Sigmoid colon (tissue), 7 donors: ENCODE results near the gene FANCC. TPM values are rescaled to one million over a fixed set of nuclear protein-coding genes. Genes with fewer than 3 reads are reported as not detected.
A peak's percentile ranks its signal among the peaks of the same experiment; 100 is the strongest.

ENCODE experiments used
- DNase-seq: peaks from one replicate; pipeline ENCODE4 v3.0.0-alpha.2; 2019
- H3K27ac ChIP-seq, 4 donors: fragments of 200-600 bp; sonication (generic); one replicate each; pipeline ENCODE4 v1.5.1; 2016 to 2019; ENCODE audit warnings: mild to moderate bottlenecking in 1 of 4
- H3K27me3 ChIP-seq, 3 donors: fragments of 200-600 bp; sonication (generic); one replicate each; pipeline ENCODE4 v1.5.1; 2019; ENCODE audit warnings: mild to moderate bottlenecking in 1 of 3
- H3K36me3 ChIP-seq, 4 donors: fragments of 200-600 bp; sonication (generic); one replicate each; pipeline ENCODE4 v1.5.1; 2016 to 2019
- H3K4me1 ChIP-seq, 4 donors: fragments of 200-600 bp; sonication (generic); one replicate each; pipeline ENCODE4 v1.5.1; 2017 to 2019
- H3K4me3 ChIP-seq, 4 donors: fragments of 200-600 bp; sonication (generic); one replicate each; pipeline ENCODE4 v1.5.1; 2017 to 2019; ENCODE audit warnings: mild to moderate bottlenecking in 2 of 4, moderate library complexity in 1 of 4
- H3K9me3 ChIP-seq, 4 donors: fragments of 200-600 bp in 3 of 4; sonication (generic) in 3 of 4; one replicate each; pipeline versions ENCODE4 v1.5.1 to v1.6.1; 2013 to 2019
- EP300 ChIP-seq, 4 donors: sonication (generic); formaldehyde crosslinking; IDR thresholded peaks; one replicate each; pipeline ENCODE4 v1.6.1; 2017; ENCODE audit warnings: antibody characterized with exemption in 4 of 4
- POLR2A ChIP-seq, 2 donors: fragments of 450-650 bp; IDR thresholded peaks; one replicate each; pipeline ENCODE4 v1.6.1; 2016; ENCODE audit warnings: antibody characterized with exemption in 2 of 2, mild to moderate bottlenecking in 2 of 2, moderate library complexity in 2 of 2
- POLR2AphosphoS5 ChIP-seq, 4 donors: sonication (generic); formaldehyde crosslinking; IDR thresholded peaks; one replicate each; pipeline ENCODE4 v1.6.1; 2017; ENCODE audit warnings: antibody characterized with exemption in 4 of 4
- WGBS, 2 donors: extraction: QIAGEN DNeasy Blood & Tissue Kit; methylation state at CpG; one replicate each; pipeline ENCODE4 v1.1.7; 2013; 5-methylcytosine and 5-hydroxymethylcytosine counted together
- intact Hi-C: fragments of 100-400 bp; cut with DNase I; formaldehyde crosslinking; loops from one replicate; pipeline ENCODE4 v1.15.1; 2023
- polyA plus RNA-seq, 3 donors: library from polyadenylated mRNA; stranded (reverse); fragments of 200-250 nt; gene quantifications; one replicate each; pipeline ENCODE4 v1.2.3, GENCODE V29; 2013
- total RNA-seq, 4 donors: library from RNA; depleted of rRNA; stranded (reverse); fragments of >200 nt; gene quantifications; one replicate each; pipeline ENCODE4 v1.1.0, GENCODE V29; 2016
- TF ChIP-seq, protein P1 (sequence below), 4 experiments: fragments of 450-650 bp in 3 of 4; fragments of 200-600 bp in 1 of 4; IDR thresholded peaks; one replicate each; pipeline ENCODE4 v1.5.1; 2016 to 2019; ENCODE audit warnings: antibody characterized with exemption in 4 of 4, mild to moderate bottlenecking in 3 of 4, moderate library complexity in 2 of 4
- donor health status: healthy with polysubstance abuse.
- donor health status: Bipolar disorder and iron deficiency.
- donor health status: healthy.

Gene FANCC
- total and polyA plus RNA-seq, 7 donors: 2.4 to 10.6 (median 5.3) TPM

DNA sequence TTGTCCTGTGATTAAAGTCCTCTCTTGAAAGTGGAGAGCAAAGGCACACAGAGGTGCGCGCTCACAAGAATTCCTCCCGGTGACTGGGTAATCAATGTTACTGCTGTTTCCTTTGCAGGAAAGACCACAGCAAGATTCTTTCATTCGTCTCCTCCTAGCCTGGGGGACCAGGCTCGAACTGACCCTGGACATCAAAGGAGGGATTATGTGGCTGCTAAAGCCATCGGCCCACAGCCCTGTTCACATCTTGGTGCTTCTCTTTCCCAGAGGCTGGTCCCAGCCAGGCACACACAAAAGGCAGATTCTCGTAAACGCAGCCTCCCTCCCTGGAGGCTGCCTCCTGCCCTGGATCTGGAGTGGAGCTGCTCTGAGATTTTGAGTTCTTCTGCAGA lies 230.9 kb downstream of the FANCC start:
- H3K27ac ChIP-seq: peak overlapping the region; percentile 77 to 99 (median 86)
- intact Hi-C loops: no loop called here
- TF ChIP-seq POLR2AphosphoS5 (IDR thresholded peaks at IDR 0.05) (no peak), POLR2A (IDR thresholded peaks at IDR 0.05) (no peak), EP300 (IDR thresholded peaks at IDR 0.05) (no peak)
- TF ChIP-seq, protein P1, sequence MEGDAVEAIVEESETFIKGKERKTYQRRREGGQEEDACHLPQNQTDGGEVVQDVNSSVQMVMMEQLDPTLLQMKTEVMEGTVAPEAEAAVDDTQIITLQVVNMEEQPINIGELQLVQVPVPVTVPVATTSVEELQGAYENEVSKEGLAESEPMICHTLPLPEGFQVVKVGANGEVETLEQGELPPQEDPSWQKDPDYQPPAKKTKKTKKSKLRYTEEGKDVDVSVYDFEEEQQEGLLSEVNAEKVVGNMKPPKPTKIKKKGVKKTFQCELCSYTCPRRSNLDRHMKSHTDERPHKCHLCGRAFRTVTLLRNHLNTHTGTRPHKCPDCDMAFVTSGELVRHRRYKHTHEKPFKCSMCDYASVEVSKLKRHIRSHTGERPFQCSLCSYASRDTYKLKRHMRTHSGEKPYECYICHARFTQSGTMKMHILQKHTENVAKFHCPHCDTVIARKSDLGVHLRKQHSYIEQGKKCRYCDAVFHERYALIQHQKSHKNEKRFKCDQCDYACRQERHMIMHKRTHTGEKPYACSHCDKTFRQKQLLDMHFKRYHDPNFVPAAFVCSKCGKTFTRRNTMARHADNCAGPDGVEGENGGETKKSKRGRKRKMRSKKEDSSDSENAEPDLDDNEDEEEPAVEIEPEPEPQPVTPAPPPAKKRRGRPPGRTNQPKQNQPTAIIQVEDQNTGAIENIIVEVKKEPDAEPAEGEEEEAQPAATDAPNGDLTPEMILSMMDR (IDR thresholded peaks at IDR 0.05): no peak
- no peak overlapping the region for H3K4me3 ChIP-seq
- H3K4me1 ChIP-seq: peaks cover 0 to 100% (median 90%) of the 10 kb centered on the region in 4 donors
- 88 to 90% methylated on average over 8 of the region's 8 CpGs for WGBS, 2 donors
- H3K36me3 ChIP-seq: peaks cover 10 to 64% (median 38%) of the 10 kb centered on the region in 4 donors
- no peak for DNase-seq
- H3K27me3 ChIP-seq: no peaks in the 10 kb centered on the region
- H3K9me3 ChIP-seq: no peaks in the 10 kb centered on the region

DNA sequence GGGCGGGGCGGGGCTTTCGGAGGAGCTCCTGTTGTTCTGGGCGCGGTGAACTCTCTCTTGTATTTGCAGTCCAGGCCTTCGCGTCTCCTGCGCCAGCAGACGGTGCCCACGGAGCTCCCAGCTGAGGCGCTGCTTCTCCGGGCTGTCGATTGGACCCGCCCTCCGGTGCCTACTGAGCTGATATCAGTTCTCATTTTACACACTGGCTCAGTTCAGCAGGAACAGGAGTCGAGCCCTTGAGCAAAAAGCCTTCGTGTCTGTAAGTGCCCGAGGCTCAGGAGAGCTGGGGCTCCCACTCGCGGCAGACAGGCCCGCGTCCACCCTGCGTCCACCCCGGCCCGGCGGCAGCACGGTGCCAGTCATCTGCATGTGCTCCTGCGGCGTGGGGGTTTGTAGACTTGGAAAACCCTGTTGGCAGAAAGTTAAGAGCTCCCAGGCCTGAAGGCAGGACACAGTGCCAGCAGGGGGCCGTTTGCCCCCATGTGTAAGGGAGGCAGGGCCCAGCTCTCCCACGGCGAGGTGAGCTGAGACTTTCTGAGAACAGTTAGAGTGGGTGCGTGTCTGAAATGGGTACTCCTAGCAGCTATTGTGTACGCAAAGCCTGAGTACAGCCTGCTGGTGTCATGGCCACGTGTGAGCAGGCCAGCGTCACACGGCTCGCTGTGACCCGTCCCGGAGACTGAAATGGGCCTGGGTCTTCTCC lies 231.5 kb downstream of the FANCC start:
- no peak overlapping the region for H3K4me3 ChIP-seq
- H3K27me3 ChIP-seq: no peaks in the 10 kb centered on the region
- TF ChIP-seq POLR2AphosphoS5 (IDR thresholded peaks at IDR 0.05): peak in 1 of 4 donors; percentile 5
- TF ChIP-seq POLR2A (IDR thresholded peaks at IDR 0.05): no peak
- TF ChIP-seq EP300 (IDR thresholded peaks at IDR 0.05): no peak
- intact Hi-C loops: no loop called here
- peaks cover 0 to 100% (median 90%) of the 10 kb centered on the region in 4 donors for H3K4me1 ChIP-seq
- peak overlapping the region; percentile 77 to 99 (median 86) for H3K27ac ChIP-seq
- peaks cover 13 to 69% (median 43%) of the 10 kb centered on the region in 4 donors for H3K36me3 ChIP-seq
- WGBS, 2 donors: 90 to 91% methylated on average over 40 of the region's 40 CpGs
- DNase-seq: peak; percentile 78
- H3K9me3 ChIP-seq: no peaks in the 10 kb centered on the region

DNA sequence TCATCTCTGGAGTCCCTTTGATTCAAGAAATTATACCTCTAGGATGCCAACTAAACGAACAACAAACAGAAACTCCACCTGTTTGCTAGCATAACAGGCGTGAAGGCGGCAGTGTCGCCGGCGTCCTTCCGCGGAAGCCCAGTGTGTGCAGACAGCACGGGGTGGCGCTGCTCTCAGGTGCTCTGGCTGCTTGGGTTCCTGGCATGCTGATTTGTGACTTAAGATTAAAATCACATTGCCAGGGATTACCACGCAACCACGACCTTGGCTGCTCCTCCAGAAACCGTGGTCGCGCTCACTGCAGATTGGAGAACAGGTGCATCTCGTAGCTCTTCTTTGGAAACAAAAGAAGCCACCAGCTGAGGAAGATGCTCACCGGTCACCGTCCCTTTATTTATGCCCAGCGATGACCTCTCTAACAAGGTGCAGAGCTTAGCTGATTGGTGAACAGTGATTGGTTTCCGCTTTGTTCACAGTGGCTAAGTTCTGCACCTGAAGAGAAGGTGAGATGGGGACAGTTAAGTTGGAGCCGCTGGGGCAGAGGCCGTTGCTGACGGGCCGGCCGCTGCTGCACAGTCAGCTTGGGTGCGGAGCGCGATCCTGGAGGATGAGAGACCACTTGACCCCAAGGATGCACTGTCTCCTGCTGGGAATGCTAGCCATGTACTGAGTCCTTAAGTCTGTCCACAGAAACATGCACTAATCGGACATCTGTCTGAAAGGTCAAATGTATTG lies 232.3 kb downstream of the FANCC start:
- no peaks in the 10 kb centered on the region for H3K9me3 ChIP-seq
- intact Hi-C loops: no loop called here
- peaks cover 16 to 73% (median 45%) of the 10 kb centered on the region in 4 donors for H3K36me3 ChIP-seq
- H3K27ac ChIP-seq: peak overlapping the region; percentile 77 to 99 (median 86)
- no peak overlapping the region for H3K4me3 ChIP-seq
- peak in 1 of 4 donors; percentile 20 for TF ChIP-seq POLR2AphosphoS5 (IDR thresholded peaks at IDR 0.05)
- no peak for TF ChIP-seq EP300 (IDR thresholded peaks at IDR 0.05)
- H3K4me1 ChIP-seq: peaks cover 0 to 100% (median 89%) of the 10 kb centered on the region in 4 donors
- no peaks in the 10 kb centered on the region for H3K27me3 ChIP-seq
- peak; percentile 61 for DNase-seq
- 91 to 92% methylated on average over 29 of the region's 29 CpGs for WGBS, 2 donors

DNA sequence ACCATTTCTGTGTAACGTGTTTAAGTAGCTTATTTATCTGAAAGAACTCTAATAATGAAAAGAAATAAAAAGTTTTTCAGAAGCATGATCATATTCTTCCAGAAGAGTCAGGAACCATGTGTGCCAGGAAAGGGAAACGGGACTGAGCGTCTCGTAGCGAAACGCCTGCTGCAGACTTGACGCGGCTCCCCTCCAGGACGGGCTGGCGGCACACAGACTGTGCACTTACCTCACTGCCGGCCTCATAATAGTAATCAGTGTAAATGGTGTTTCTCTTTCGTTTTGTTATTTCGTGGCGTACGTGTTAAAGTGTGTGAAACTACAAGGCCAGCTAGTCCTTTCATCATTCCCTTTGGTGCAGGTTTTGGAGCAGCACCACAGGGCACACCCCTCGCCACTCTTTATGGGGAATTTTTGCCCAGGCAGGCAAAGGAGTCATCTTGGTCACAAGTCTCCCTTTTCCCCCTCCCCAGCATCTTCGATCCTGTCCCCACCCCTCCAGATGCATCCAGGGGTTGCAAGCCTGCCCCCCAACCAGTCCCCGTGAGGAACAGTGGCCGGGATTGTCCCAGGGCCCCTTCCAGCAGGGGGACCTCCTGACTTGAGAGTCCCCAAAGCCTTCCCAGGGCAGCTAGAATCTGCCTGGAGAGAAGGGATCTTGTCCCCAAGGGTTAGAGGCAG lies 233.1 kb downstream of the FANCC start:
- Histone ChIP-seq H3K9me3 (no peaks in the 10 kb centered on the region), H3K27me3 (no peaks in the 10 kb centered on the region), H3K27ac (peak overlapping the region; percentile 77 to 99 (median 86)), H3K4me1 (peaks cover 0 to 100% (median 88%) of the 10 kb centered on the region in 4 donors), H3K4me3 (no peak overlapping the region), H3K36me3 (peaks cover 16 to 67% (median 45%) of the 10 kb centered on the region in 4 donors)
- intact Hi-C loops: loop anchor here (5.0 kb wide), 1 partner anchor 37 kb away; no protein-coding TSS in a partner anchor
- peak; percentile 85 for DNase-seq
- 90% methylated on average over 19 of the region's 19 CpGs for WGBS, 2 donors
- TF ChIP-seq POLR2AphosphoS5 (IDR thresholded peaks at IDR 0.05) (peak; percentile 6 to 72 (median 65)), EP300 (IDR thresholded peaks at IDR 0.05) (peak in 1 of 4 donors; percentile 45), POLR2A (IDR thresholded peaks at IDR 0.05) (no peak)
- TF ChIP-seq, protein P1 (IDR thresholded peaks at IDR 0.05): no peak

DNA sequence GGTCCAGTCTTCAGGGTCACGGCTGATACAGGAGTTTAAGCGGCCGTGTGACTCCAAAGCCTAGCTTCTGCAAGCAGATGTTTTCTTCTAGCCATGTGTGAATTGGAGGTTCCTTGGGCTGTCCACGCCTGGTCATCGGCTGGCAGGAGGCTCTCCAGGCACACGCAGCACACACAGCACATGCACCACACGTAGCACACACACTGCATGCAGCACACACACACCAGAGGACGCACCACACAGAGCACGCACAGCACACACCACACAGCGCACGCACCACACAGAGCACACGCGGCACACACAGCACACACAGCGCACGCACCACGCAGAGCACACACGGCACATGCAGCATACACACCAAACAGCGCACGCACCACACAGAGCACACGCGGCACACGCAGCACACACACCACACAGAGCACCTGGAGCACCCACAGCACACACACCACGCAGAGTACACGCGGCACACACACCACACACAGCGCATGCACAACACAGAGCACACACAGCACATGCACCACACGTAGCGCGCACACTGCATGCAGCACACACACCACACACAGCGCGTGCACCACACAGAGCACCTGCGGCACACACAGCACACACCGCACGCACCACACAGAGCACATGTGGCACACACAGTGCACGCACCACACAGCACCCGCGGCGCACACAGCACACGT lies 234.3 kb downstream of the FANCC start:
- TF ChIP-seq EP300 (IDR thresholded peaks at IDR 0.05): no peak
- peak in 1 of 4 donors; percentile 15 for TF ChIP-seq POLR2AphosphoS5 (IDR thresholded peaks at IDR 0.05)
- H3K27me3 ChIP-seq: no peaks in the 10 kb centered on the region
- peaks cover 0 to 100% (median 88%) of the 10 kb centered on the region in 4 donors for H3K4me1 ChIP-seq
- intact Hi-C loops: loop anchor here (5.0 kb wide), 1 partner anchor 36 kb away; no protein-coding TSS in a partner anchor
- peak; percentile 63 for DNase-seq
- H3K9me3 ChIP-seq: no peaks in the 10 kb centered on the region
- peaks cover 16 to 61% (median 45%) of the 10 kb centered on the region in 4 donors for H3K36me3 ChIP-seq
- no peak overlapping the region for H3K4me3 ChIP-seq
- H3K27ac ChIP-seq: peak overlapping the region; percentile 77 to 99 (median 86)
- 95 to 96% methylated on average over 39 of the region's 39 CpGs for WGBS, 2 donors
